IPS-20b (cell line): ENCODE data around the gene CACNA2D2.

Experiments used
- H3K27ac ChIP-seq: one replicate; pipeline ENCODE4 v1.5.1; 2013; ENCODE audit warnings: low read length
- H3K27me3 ChIP-seq: 2 replicates; pipeline ENCODE4 v1.6.1; 2013; ENCODE audit warnings: mild to moderate bottlenecking, low read length, inconsistent platforms; ENCODE audit not compliant: insufficient read depth
- H3K36me3 ChIP-seq: 2 replicates; pipeline ENCODE4 v1.6.1; 2013; ENCODE audit warnings: low read depth, mild to moderate bottlenecking, inconsistent platforms, low read length, moderate library complexity; ENCODE audit not compliant: insufficient read depth
- H3K4me1 ChIP-seq: 2 replicates; pipeline ENCODE4 v1.6.1; 2013; ENCODE audit warnings: mild to moderate bottlenecking, control low read depth, inconsistent platforms, low read length, moderate library complexity; ENCODE audit not compliant: insufficient read depth
- H3K4me3 ChIP-seq: 2 replicates; pipeline ENCODE4 v1.5.1; 2013; ENCODE audit warnings: mild to moderate bottlenecking, low read length, inconsistent platforms
- H3K9ac ChIP-seq: 2 replicates; pipeline ENCODE4 v1.6.1; 2013; ENCODE audit warnings: low read depth, mild to moderate bottlenecking, inconsistent platforms, low read length, moderate library complexity
- H3K9me3 ChIP-seq: 2 replicates; pipeline ENCODE4 v1.6.1; 2013; ENCODE audit warnings: mild to moderate bottlenecking, low read depth, low read length, inconsistent platforms; ENCODE audit not compliant: insufficient read depth

CACNA2D2 gene

GRCh38 chr3:50323614-50324199 is 179.7 kb downstream of the CACNA2D2 start:
- no peak overlapping the region; the same call in 1 of the 2 replicates for H3K9ac ChIP-seq
- no peak overlapping the region for H3K4me3 ChIP-seq
- no peaks in the 10 kb centered on the region for H3K9me3 ChIP-seq
- peaks cover 29% of the 10 kb centered on the region for H3K36me3 ChIP-seq
- H3K4me1 ChIP-seq, result peaks cover 7% of the 10 kb centered on the region; the same call in 1 of the 2 replicates
- no peaks in the 10 kb centered on the region for H3K27me3 ChIP-seq
- no peak overlapping the region for H3K27ac ChIP-seq

DNA sequence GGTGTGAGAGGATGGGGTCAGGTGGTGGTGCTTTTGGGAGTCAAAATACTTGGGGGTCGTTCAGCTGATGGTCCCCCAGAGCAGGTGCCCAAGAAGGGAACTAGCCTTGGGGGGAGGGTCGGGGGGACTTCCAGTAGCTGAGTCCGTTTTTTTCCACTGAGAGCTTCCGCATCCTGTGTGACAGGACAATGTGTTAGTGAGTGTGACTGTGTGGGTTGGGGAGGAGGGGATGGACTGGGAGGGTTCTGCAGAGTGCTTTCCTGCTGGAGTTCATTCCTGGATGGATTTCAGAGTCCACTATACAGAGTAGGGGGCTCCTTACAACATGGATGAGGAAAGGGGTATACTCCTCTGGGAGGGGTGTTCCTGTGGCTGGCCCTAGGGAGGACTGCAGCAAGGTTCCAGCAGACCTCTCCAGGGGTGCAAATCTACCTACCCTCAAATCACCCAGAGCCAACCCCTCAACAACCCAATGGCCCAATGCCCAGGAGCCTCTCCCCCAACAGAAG is 180.3 kb downstream of the CACNA2D2 start:
- Histone ChIP-seq H3K4me3 (peak overlapping the region; percentile 100; the same call in 1 of the 2 replicates), H3K9me3 (no peaks in the 10 kb centered on the region), H3K36me3 (peaks cover 35% of the 10 kb centered on the region), H3K4me1 (peaks cover 7% of the 10 kb centered on the region; the same call in 1 of the 2 replicates), H3K9ac (peak overlapping the region; percentile 99; the same call in 1 of the 2 replicates), H3K27ac (no peak overlapping the region), H3K27me3 (no peaks in the 10 kb centered on the region)

DNA sequence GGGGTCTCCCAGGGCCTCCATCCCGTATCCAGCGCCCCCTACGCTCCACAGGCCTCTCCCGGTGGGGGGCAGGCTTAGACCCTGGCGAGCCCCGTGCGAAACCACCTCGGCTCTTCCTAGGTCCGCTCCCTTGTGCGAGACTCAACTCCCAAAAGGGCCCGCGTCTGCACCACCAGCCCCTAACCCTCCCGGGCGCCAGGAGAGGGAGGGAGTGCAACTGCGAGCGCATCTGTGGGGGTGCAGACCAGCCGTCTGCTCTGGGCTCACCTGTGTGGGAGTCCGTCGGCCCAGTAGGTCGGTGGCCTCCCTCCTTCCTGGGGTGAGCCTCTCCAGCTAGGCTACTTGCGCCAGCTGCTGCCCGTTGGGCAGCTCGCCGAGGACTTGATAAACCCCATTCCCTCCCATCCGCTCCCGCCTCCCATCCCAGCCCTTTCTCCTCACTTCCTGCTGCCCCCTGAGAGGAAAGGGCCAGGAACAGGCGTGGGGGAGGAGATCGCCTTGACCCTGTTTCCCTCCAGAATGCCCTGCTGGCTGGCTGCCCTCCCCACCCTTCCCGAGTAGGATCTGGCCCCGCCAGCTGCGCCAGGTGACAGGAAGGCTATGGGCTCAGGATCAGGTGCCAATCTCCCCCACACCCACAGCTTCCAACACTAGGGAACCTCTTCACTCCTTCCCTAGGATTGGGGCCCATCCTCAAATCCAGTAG is 180.9 kb downstream of the CACNA2D2 start, which contains the start of gene HYAL2:
TSS of gene HYAL2 (minus strand) at position 360 of the 706 bp plus-strand sequence. CDS start 2,256 bp downstream, outside the sequence.
- Histone ChIP-seq H3K9ac (peak within 1 kb of the TSS; percentile 99), H3K9me3 (no peaks in the 10 kb centered on the region), H3K4me1 (peaks cover 7% of the 10 kb centered on the region; the same call in 1 of the 2 replicates), H3K27ac (peak within 1 kb of the TSS; percentile 91), H3K36me3 (peaks cover 41% of the 10 kb centered on the region), H3K4me3 (peak within 1 kb of the TSS; percentile 100), H3K27me3 (no peaks in the 10 kb centered on the region)

- peaks cover 7% of the 10 kb centered on the region for H3K4me1 ChIP-seq
- H3K9ac ChIP-seq, result peak overlapping the region; percentile 99; the same call in 1 of the 2 replicates
- peak overlapping the region; percentile 91 for H3K27ac ChIP-seq
- H3K36me3 ChIP-seq, result peaks cover 46% of the 10 kb centered on the region
- no peaks in the 10 kb centered on the region for H3K9me3 ChIP-seq
- peak overlapping the region; percentile 100 for H3K4me3 ChIP-seq
- no peaks in the 10 kb centered on the region for H3K27me3 ChIP-seq
These were observed 181.4 kb downstream of the CACNA2D2 start for GRCh38 chr3:50322115-50322385.

DNA sequence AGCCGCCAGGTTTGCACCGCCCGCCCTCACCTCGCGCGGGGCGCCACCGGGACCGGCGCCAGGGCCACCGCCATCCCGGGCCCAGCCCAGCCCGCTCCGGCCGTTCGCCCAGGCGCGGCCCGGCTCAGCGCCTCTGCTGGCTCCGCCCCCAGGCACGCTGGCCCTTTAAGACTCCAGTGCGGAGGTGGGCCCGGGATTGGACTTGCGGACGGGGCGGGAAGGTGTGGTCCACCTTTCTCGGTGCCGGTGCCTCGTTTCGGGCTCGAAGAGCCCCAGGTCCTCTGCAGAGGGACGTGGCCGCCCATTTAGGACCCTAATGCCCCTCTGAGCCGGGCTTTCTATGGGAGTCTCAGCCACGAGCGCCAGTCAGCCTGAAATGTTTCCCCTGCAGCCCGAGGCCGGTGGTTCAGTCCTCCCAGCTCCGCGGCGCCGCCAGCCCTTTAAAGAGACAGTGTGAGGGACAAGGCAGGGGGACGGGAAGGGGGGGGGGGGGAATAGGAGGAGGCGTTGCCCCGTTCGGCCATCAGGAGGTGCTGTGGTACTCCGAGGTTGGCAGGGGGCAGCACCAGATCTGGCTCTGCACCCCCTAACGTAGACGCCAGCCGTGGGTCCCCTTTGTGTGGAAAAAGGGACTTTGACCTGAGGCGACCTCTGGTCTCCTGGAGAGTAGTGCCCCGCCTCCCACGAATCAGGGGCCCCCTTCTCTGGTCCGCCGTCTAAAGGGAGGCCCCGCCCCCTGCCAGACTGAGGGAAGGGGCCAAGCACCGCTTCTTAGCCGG is 181.9 kb downstream of the CACNA2D2 start:
- peaks cover 7% of the 10 kb centered on the region for H3K4me1 ChIP-seq
- H3K4me3 ChIP-seq, result peak overlapping the region; percentile 100
- peak overlapping the region; percentile 99 for H3K9ac ChIP-seq
- no peaks in the 10 kb centered on the region for H3K9me3 ChIP-seq
- H3K27ac ChIP-seq, result peak overlapping the region; percentile 91
- H3K27me3 ChIP-seq, result no peaks in the 10 kb centered on the region
- H3K36me3 ChIP-seq, result peaks cover 51% of the 10 kb centered on the region

- H3K27ac ChIP-seq, result peak overlapping the region; percentile 91
- H3K9me3 ChIP-seq, result no peaks in the 10 kb centered on the region
- peak overlapping the region; percentile 100 for H3K4me3 ChIP-seq
- no peaks in the 10 kb centered on the region for H3K27me3 ChIP-seq
- H3K9ac ChIP-seq, result peak overlapping the region; percentile 99
- H3K36me3 ChIP-seq, result peaks cover 54% of the 10 kb centered on the region
- peaks cover 7% of the 10 kb centered on the region for H3K4me1 ChIP-seq
These were observed 182.5 kb downstream of the CACNA2D2 start for GRCh38 chr3:50320853-50321335.

DNA sequence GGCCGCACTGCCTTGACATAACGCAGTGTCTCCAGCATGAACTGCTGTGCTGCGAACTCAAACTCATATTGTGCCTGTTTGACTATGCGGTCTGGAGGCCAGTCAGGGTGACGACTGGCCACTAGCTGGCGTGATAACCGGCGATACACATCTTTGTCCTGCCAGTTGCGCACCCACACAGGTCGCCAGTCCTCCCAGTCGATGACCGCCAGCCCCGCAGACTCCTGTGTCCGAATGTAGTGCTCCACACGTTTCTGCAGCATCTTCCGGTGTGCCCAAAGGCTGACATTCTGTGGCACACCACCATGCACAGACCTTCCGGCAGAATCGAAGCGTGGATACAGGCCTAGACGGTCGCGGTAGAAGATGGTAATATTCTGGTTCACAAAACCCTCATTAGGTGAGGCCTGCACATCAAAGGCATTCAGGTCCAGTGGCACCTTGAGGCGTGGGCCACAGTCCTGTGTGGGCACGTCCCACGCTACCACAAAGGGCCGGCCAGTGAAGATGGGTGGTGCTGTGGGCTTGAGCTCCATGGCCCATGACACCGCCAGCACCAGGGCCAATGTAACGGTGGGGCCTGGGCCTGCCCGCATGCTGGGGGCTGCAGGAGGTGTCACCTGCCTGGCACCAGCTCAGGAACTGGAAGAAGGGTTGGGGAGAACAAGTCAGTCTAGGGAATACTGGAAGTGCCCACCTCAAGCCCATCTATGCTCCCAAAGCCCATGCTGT is 183.4 kb downstream of the CACNA2D2 start:
- Histone ChIP-seq H3K27ac (peak overlapping the region; percentile 82), H3K4me3 (peak overlapping the region; percentile 100), H3K4me1 (peaks cover 7% of the 10 kb centered on the region), H3K27me3 (no peaks in the 10 kb centered on the region), H3K9ac (peak overlapping the region; percentile 99), H3K9me3 (no peaks in the 10 kb centered on the region), H3K36me3 (peaks cover 51% of the 10 kb centered on the region)

- Histone ChIP-seq H3K36me3 (peaks cover 48% of the 10 kb centered on the region), H3K27ac (no peak overlapping the region), H3K4me1 (peaks cover 6% of the 10 kb centered on the region), H3K27me3 (no peaks in the 10 kb centered on the region), H3K9ac (no peak overlapping the region), H3K4me3 (peak overlapping the region; percentile 100; the same call in 1 of the 2 replicates), H3K9me3 (no peaks in the 10 kb centered on the region)
These were observed 184.1 kb downstream of the CACNA2D2 start for GRCh38 chr3:50319181-50319893.

- no peak overlapping the region for H3K9ac ChIP-seq
- no peak overlapping the region for H3K4me3 ChIP-seq
- no peaks in the 10 kb centered on the region for H3K27me3 ChIP-seq
- no peaks in the 10 kb centered on the region for H3K9me3 ChIP-seq
- peaks cover 45% of the 10 kb centered on the region for H3K36me3 ChIP-seq
- H3K4me1 ChIP-seq, result peaks cover 5% of the 10 kb centered on the region
- H3K27ac ChIP-seq, result no peak overlapping the region
These were observed 184.8 kb downstream of the CACNA2D2 start for GRCh38 chr3:50318615-50319014.

GRCh38 chr3:50318163-50318562 is 185.3 kb downstream of the CACNA2D2 start:
- no peak overlapping the region for H3K4me3 ChIP-seq
- H3K9ac ChIP-seq, result no peak overlapping the region
- H3K27ac ChIP-seq, result no peak overlapping the region
- peaks cover 4% of the 10 kb centered on the region for H3K4me1 ChIP-seq
- no peaks in the 10 kb centered on the region for H3K9me3 ChIP-seq
- H3K27me3 ChIP-seq, result no peaks in the 10 kb centered on the region
- H3K36me3 ChIP-seq, result peaks cover 45% of the 10 kb centered on the region
